ENCODE data around the gene TNRC6B. TPM values are rescaled to one million over a fixed set of nuclear protein-coding genes. Genes with fewer than 3 reads are reported as not detected.

TNRC6B gene
- total and polyA plus RNA-seq, 7 donors = 0.60 to 51.8 (median 26.5) TPM

GRCh38 chr22:40224702-40225101, 47.0 kb downstream of the TNRC6B start:
- H3K4me3 ChIP-seq = no peak overlapping the region
- peaks cover 0 to 4% (median 0%) of the 10 kb centered on the region in 4 donors for H3K36me3 ChIP-seq
- WGBS, 2 donors = 81 to 91% methylated on average over 6 of the region's 6 CpGs
- TF ChIP-seq, protein P1, sequence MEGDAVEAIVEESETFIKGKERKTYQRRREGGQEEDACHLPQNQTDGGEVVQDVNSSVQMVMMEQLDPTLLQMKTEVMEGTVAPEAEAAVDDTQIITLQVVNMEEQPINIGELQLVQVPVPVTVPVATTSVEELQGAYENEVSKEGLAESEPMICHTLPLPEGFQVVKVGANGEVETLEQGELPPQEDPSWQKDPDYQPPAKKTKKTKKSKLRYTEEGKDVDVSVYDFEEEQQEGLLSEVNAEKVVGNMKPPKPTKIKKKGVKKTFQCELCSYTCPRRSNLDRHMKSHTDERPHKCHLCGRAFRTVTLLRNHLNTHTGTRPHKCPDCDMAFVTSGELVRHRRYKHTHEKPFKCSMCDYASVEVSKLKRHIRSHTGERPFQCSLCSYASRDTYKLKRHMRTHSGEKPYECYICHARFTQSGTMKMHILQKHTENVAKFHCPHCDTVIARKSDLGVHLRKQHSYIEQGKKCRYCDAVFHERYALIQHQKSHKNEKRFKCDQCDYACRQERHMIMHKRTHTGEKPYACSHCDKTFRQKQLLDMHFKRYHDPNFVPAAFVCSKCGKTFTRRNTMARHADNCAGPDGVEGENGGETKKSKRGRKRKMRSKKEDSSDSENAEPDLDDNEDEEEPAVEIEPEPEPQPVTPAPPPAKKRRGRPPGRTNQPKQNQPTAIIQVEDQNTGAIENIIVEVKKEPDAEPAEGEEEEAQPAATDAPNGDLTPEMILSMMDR (IDR thresholded peaks at IDR 0.05) = no peak
- TF ChIP-seq POLR2AphosphoS5 (IDR thresholded peaks at IDR 0.05) (no peak), POLR2A (IDR thresholded peaks at IDR 0.05) (no peak), EP300 (IDR thresholded peaks at IDR 0.05) (no peak)
- H3K9me3 ChIP-seq = no peaks in the 10 kb centered on the region
- intact Hi-C loops (cut with DNase I) = loop anchor here (5.0 kb wide), 2 partner anchors 47 to 48 kb away; partner anchors contain the start of gene TNRC6B
- H3K4me1 ChIP-seq = peaks cover 0 to 48% (median 41%) of the 10 kb centered on the region in 4 donors
- no peak overlapping the region for H3K27ac ChIP-seq
- H3K27me3 ChIP-seq = no peaks in the 10 kb centered on the region
- no peak for DNase-seq

DNA sequence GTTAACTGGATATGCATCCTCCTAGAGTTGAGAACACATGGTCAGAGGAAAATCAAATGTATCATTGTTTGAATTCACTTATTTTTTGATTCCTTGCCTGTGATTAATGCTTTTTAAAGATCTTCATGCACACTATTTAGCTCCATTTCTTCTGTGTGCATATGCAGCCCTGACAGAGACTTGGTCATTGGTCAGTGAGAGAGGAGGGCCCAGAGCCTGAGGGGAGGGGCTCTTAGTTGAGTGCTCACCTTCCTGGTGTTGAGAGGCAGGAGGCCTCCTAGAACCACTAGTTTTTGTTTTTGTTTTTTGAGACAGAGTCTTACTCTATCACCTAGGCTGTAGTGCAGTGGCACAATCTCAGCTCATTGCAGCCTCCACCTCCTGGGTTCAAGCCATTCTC, 48.9 kb downstream of the TNRC6B start:
- no peak for DNase-seq
- Histone ChIP-seq H3K27me3 (no peaks in the 10 kb centered on the region), H3K36me3 (peaks cover 0 to 13% (median 0%) of the 10 kb centered on the region in 4 donors), H3K9me3 (no peaks in the 10 kb centered on the region), H3K27ac (no peak overlapping the region), H3K4me3 (no peak overlapping the region), H3K4me1 (peaks cover 0 to 29% (median 21%) of the 10 kb centered on the region in 4 donors)
- intact Hi-C loops (cut with DNase I) = no loop called here
- TF ChIP-seq, protein P1 (IDR thresholded peaks at IDR 0.05) = no peak
- no peak for TF ChIP-seq POLR2A (IDR thresholded peaks at IDR 0.05)
- no peak for TF ChIP-seq POLR2AphosphoS5 (IDR thresholded peaks at IDR 0.05)
- TF ChIP-seq EP300 (IDR thresholded peaks at IDR 0.05) = no peak

DNA sequence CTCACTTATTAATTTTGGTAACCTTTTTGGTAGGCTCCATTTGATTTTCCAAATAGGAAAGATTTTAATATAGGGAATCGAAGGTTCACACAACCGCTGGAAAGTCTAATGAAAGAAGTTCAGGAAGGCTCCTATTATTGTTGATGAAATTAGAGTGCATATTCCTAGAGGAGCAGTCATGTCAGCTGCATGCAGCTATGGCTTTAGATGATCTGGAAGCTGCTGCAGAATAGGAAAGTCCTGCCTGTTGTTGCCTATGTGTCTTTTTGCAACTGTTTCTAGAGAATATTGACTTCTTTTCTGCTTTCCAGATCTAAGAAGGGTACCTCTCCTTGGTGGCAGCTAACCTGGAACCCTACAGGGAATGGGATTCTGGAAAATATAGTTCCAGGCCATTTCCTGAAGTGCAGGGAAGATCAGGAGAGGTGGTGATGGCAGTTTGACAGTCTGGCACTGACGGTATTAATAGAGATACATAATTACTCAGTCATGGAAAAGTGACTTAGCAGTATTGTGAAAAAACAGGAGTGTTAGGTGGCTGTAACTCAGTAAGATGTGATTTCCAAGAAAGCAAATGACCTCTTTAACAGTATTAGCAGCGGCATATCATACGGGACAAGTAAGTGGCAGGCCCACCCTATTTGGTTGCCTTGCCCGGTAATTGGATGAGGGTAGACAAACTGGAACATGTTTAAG, 54.0 kb downstream of the TNRC6B start:
- H3K27ac ChIP-seq = no peak overlapping the region
- intact Hi-C loops (cut with DNase I) = no loop called here
- TF ChIP-seq, protein P1 (IDR thresholded peaks at IDR 0.05) = no peak
- TF ChIP-seq EP300 (IDR thresholded peaks at IDR 0.05) = no peak
- H3K4me3 ChIP-seq = no peak overlapping the region
- WGBS, 2 donors = 96 to 98% methylated on average over 6 of the region's 6 CpGs
- DNase-seq = no peak
- H3K36me3 ChIP-seq = peaks cover 0 to 31% (median 0%) of the 10 kb centered on the region in 4 donors
- H3K4me1 ChIP-seq = peaks cover 0 to 25% (median 8%) of the 10 kb centered on the region in 4 donors
- H3K27me3 ChIP-seq = no peaks in the 10 kb centered on the region
- no peaks in the 10 kb centered on the region for H3K9me3 ChIP-seq

DNA sequence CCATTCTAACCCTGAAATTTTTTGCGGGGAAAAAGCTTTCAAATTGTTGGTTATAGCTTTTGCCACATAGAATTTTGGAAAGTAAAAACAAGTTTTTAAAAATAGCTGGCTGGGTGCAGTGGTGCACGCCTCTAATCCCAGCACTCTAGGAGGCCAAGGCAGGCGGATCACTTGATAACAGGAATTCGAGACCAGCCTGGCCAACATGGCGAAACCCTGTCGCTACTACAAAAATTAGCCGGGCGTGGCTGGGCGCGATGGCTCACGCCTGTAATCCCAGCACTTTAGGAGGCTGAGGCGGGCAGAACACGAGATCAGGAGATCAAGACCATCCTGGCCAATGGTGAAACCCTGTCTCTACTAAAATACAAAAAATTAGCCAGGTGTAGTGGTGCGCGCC, 54.9 kb downstream of the TNRC6B start:
- H3K27ac ChIP-seq = no peak overlapping the region
- peaks cover 0 to 31% (median 0%) of the 10 kb centered on the region in 4 donors for H3K36me3 ChIP-seq
- no peak overlapping the region for H3K4me3 ChIP-seq
- no peaks in the 10 kb centered on the region for H3K9me3 ChIP-seq
- intact Hi-C loops (cut with DNase I) = no loop called here
- WGBS, 2 donors = 93 to 98% methylated on average over 15 of the region's 15 CpGs
- H3K27me3 ChIP-seq = no peaks in the 10 kb centered on the region
- no peak for TF ChIP-seq EP300 (IDR thresholded peaks at IDR 0.05)
- TF ChIP-seq POLR2AphosphoS5 (IDR thresholded peaks at IDR 0.05) = no peak
- no peak for TF ChIP-seq POLR2A (IDR thresholded peaks at IDR 0.05)
- TF ChIP-seq, protein P1 (IDR thresholded peaks at IDR 0.05) = no peak
- peaks cover 0 to 27% (median 9%) of the 10 kb centered on the region in 4 donors for H3K4me1 ChIP-seq
- DNase-seq = no peak
